Stimulated activated CD4-positive, alpha-beta T cell treated with anti-CD3 and anti-CD28 coated beads, TNF-alpha, amount 100 ng/mL, for 24 hours (primary cell): Measurements from ENCODE around the gene KLHDC1.
"Not testable (repeated sequence)": the region's sequence is repeated elsewhere in the genome, so short reads cannot be mapped to it uniquely, and the experiment has no call there.

Source experiments
- DNase-seq, 3 experiments: peaks; one replicate each; pipeline ENCODE4 v3.0.0-alpha.2; 2020; ENCODE audit warnings: low read depth in 3 of 3

Gene KLHDC1

GRCh38 chr14:49727171-49727570 is 34.3 kb downstream of the KLHDC1 start:
- DNase-seq, result no peak

GRCh38 chr14:49732896-49733295 is 40.0 kb downstream of the KLHDC1 start:
- no peak for DNase-seq

GRCh38 chr14:49733836-49734235 is 40.9 kb downstream of the KLHDC1 start:
- DNase-seq, result no peak

GRCh38 chr14:49735669-49736068 is 42.7 kb downstream of the KLHDC1 start:
- DNase-seq, result not testable (repeated sequence)

- no peak for DNase-seq
Observed at GRCh38 chr14:49745191-49745590, 52.3 kb downstream of the KLHDC1 start.

- not testable (repeated sequence) for DNase-seq
Observed at GRCh38 chr14:49746476-49746875, 53.6 kb downstream of the KLHDC1 start.

GRCh38 chr14:49754570-49755097 is 61.7 kb downstream of the KLHDC1 start:
- DNase-seq, result no peak

- no peak for DNase-seq
Observed at GRCh38 chr14:49755378-49755777, 62.5 kb downstream of the KLHDC1 start.

- DNase-seq, result no peak
Observed at GRCh38 chr14:49761839-49762551, 69.1 kb downstream of the KLHDC1 start.

- DNase-seq, result no peak
Observed at GRCh38 chr14:49766839-49767238, 73.9 kb downstream of the KLHDC1 start.

- DNase-seq, result no peak
Observed at GRCh38 chr14:49767270-49767570, 74.3 kb downstream of the KLHDC1 start.

GRCh38 chr14:49767571-49768300 is 74.8 kb downstream of the KLHDC1 start, which contains the start of gene KLHDC2:
Gene KLHDC2 (plus strand): TSS chr14:49768153. CDS start chr14:49768469, 316 bp downstream.
- DNase-seq, result peak; percentile 78 to 87 (median 80)

- DNase-seq, result peak; percentile 54 to 75 (median 67)
Observed at GRCh38 chr14:49768301-49769121, 75.6 kb downstream of the KLHDC1 start.

GRCh38 chr14:49769171-49769570 is 76.3 kb downstream of the KLHDC1 start:
- DNase-seq, result no peak

- no peak for DNase-seq
Observed at GRCh38 chr14:49769581-49770211, 76.8 kb downstream of the KLHDC1 start.

GRCh38 chr14:49770212-49770817 is 77.4 kb downstream of the KLHDC1 start:
- no peak for DNase-seq

GRCh38 chr14:49771691-49772090 is 78.8 kb downstream of the KLHDC1 start:
- DNase-seq, result not testable (repeated sequence)

- DNase-seq, result no peak
Observed at GRCh38 chr14:49774106-49774505, 81.2 kb downstream of the KLHDC1 start.

GRCh38 chr14:49778421-49778820 is 85.5 kb downstream of the KLHDC1 start:
- no peak for DNase-seq

- not testable (repeated sequence) for DNase-seq
Observed at GRCh38 chr14:49781040-49781439, 88.1 kb downstream of the KLHDC1 start.

- no peak for DNase-seq
Observed at GRCh38 chr14:49783394-49784014, 90.6 kb downstream of the KLHDC1 start.
